Stimulated activated CD4-positive, alpha-beta T cell treated with anti-CD3 and anti-CD28 coated beads, Interleukin-1b, Interleukin-23, amount 100 ng/mL, for 4 hours (primary cell): ENCODE results near the gene TBL1XR1.
"Not testable (repeated sequence)": the region's sequence is repeated elsewhere in the genome, so short reads cannot be mapped to it uniquely, and the experiment has no call there.

Source experiments
- DNase-seq, 2 donors: peaks; one replicate each; pipeline ENCODE4 v3.0.0-alpha.2; 2020; ENCODE audit warnings: low read depth in 2 of 2

TBL1XR1 gene

DNA sequence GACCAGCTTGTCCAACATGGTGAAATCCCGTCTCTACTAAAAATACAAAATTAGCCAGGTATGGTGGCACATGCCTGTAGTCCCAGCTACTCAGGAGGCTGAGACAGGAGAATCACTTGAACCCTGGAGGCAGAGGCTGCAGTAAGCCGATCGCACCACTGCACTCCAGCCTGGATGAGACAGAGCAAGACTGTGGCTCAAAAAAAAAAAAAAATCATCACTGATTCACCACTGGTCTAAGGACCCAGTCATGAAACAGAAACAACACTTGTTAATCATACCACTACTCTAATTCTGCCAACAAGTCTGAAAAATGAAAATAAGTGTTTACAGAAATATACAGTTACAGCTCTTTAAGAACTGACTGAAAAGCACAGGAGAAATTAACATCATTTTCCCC, 12.7 kb downstream of the TBL1XR1 start:
- DNase-seq, result not testable (repeated sequence)

DNA sequence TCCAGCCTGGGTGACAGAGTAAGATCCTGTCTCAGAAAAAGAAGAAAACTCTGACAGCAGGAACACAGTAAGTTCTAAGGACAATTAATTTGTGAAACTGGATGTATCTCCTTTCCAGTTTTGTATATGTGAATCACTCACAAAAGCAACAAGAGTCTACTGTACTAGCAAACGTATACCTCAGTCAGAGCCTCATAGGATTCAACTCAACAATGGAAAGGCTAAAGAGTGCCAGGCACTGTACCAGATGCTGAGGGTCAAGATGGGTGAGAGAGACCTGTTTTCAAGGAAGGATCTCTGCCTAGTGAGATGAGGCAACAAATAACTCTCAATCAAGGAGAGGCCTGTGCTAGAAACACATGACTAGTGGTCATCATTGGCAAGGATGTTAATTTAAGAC, 14.9 kb downstream of the TBL1XR1 start:
- no peak for DNase-seq

DNA sequence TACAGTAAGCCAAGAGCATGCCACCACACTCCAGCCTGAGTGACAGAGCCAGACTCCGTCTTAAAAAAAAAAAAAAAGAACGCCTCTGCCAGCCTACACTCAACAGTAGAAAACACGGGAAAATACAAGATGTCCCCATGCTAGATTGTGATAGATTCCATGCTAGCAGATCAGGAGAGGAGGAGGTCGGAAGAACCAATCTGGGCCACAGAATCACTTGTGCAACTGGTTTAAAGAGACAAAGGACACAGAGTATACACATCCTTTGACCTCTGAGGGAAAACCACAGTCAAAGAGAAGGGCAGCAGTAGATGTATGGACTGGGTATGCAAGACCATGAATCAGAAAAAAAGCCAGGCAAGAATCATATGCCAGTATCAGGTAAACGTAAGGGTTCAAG, 15.9 kb downstream of the TBL1XR1 start:
- no peak for DNase-seq

DNA sequence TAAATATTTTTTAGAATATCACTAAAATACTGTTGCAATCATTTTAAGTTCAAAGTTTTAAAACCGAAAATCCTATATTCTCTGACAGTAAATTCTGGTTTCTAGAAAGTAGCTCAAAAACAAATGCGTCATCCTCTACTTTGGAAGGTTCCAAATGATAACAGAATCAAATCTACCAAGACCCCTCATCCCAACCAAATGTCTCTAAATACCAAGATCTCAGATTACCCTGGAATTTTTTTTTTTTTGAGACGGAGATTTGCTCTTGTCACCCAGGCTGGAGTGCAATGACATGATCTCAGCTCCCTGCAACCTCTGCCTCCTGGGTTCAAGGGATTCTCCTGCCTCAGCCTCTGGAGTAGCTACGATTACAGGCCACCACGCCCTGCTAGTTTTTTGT, 16.8 kb downstream of the TBL1XR1 start:
- DNase-seq, result no peak

DNA sequence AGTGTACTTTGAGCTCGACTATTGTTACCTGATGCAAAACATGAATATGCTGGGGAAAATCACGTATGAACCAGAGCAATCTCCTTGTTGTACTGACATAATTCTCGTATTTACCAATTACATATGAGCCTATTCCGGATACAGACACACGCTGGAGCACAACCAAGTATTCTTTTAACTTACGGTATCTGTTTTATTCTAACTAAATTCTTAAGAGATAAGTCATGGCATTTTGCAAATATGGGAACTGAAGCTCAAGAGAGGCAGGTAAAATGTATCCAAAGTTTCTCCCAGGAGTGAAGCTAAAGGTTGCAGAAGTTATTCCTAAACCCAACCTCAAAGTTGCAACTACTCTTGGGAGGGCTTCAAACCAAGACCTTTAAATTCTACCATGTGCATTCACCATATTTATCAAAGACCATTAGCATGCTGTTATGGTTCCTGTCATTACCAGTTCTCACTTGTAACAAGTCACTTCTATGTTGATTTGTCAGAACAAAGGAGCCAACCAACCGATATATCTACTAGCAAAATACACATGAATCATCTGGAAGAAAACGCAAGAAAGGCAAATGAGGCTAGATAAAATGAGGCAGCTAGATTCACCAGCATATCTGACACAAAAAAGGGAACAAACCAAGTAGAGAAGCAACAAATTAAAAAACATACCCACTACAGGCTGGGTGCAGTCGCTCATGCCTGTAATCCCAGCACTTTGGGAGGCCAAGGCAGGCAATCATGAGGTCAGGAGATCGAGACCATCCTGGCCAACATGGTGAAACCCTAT, 17.8 kb downstream of the TBL1XR1 start:
- DNase-seq, result no peak

DNA sequence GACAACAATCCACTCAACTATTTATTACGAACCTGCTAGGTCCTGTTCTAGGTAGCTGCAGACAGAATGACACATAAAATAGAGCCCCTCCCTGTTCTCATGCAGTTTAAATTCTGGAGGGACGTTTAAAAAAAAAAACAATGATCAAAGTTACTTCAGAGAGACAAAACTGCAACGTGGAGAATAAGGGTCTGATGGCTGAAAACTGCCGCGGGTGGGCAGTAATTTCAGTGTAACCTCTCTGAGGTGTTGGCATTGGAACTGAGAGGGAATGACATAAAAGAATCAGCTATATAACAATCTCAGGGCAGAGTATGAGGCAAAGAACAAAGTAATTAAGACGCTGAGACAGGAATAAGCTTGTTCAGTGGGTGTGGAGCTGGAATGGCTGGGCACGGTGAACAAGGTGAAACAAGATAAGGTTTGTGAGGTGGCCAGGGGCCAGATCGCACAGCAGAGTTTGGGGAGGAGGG, 19.5 kb downstream of the TBL1XR1 start:
- DNase-seq, result no peak

DNA sequence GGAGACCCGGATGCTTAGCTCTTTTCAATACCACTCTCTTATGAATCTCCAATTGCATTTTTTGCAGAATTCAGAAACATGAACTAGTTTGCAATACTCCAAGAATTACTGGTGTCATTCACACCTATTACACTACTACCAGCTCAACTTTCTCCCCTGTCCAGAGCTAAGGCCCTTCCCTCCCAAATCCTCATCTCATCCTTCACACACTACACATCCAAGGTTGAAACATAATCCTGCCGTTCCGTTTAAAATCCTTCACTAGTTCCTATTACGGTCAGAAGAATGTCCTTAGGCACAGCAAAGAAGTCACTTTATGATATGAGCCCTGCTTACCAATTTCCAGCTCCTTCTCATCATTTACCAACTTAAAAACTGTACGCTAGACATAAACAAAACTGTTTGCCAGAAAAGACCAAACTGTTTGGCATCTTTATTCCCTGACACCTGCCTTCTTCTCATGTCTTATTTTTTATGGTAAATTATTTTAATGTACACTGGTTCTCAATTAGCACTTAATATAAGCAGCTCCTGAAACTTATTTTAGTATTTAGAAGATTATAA, 22.6 kb downstream of the TBL1XR1 start:
- no peak for DNase-seq

DNA sequence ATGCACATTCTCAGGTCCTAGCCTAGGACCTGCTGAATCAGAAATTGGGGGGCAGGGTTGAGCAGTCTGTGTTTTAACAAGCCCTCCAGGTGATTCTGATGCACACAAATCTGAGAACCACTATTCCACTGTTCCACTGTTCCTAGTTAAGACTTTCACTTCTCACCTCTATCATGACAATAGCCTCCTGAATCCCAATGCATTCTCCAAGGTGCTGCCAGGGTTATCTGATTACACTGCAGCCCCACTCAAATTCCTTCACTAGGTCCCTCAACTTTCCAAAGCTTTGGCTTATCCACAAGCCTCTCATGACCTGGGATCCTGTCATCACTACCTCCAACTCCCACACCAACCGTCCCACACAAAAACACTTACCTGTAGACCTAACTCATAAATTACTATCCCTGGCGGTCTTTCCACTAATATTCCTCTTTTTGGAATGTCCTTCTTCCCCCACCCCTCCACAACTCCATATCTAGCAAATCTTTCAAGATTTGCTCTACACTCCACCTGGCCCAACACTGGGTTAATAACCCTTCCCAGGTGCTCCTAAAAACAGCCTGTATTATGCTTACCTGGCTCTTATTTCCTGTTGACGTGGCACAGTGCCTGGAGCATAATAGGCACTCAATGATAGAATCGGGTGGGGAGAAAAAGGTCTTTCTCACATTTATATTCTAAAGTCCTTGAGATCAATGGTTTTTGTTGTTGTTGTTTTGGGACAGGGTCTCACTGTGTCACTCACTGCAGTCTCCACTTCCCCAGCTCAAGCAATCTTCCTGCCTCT, 27.2 kb downstream of the TBL1XR1 start:
- no peak for DNase-seq

DNA sequence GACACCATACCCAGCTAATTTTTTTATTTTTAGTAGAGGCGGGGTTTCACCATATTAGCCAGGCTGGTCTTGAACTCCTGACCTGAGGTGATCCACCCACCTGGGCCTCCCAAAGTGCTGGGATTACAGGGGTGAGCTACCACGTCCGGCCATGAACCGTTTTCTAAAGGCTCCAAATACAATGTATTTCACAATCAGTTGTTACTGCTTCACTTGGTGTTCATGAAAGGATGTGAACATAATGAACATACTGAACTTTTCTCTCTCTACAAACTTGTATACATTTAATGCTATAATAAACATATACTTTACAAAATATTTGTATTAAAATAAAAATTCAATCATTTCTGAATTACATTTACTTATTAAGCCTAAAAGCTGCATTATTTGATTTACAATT, 28.9 kb downstream of the TBL1XR1 start:
- DNase-seq, result no peak

DNA sequence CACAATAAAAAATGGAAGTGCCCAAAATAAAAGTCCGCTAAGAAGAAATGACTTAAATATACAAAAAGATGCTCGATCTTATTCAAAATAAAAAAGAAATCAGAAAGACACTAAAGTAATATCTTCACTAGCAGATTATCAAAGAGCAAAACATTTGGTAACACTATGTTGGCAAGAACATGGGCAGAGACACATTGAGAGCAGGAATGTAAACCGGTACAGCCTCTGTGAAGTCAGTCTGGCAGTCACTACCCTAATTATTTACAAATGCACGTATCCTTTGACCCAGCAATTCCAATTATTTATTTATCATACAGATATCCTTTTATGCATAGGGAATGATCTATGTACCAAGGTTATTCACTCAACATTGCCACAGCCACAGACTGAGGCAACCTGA, 34.5 kb downstream of the TBL1XR1 start:
- DNase-seq, result no peak

DNA sequence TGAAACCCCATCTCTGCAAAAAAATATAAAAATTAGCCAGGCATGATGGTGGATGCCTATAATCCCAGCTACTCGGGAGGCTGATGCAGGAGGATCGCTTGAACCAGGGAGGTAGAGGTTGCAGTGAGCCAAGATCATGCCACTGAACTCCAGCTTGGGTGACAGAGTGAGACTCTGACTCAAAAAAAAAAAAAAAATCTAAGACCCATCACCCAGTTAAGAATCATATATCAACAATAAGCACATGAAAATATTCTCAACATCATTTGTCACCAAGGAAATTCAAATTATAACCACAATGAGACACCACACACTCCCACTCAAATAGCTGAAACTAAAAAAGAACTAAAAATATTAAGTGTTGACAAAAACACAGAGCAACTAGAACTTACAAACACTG, 35.7 kb downstream of the TBL1XR1 start:
- not testable (repeated sequence) for DNase-seq

DNA sequence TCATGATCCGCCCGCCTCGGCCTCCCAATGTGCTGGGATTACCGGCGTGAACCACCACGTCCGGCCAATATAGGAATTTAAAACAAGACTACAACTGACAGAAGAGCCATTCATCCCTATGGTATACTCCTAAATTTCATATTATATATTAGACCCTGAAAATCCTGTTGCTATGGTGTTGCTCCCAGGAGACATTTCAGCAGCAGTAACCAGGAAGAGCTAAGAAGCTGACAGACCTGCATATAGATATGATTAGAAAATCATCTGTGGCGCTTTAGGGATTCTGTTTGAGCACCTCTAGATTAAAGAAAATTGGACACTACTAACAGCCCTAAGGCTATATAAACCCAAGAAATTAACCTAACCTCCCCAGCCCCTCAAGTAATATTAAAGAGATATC, 38.8 kb downstream of the TBL1XR1 start:
- DNase-seq, result no peak

DNA sequence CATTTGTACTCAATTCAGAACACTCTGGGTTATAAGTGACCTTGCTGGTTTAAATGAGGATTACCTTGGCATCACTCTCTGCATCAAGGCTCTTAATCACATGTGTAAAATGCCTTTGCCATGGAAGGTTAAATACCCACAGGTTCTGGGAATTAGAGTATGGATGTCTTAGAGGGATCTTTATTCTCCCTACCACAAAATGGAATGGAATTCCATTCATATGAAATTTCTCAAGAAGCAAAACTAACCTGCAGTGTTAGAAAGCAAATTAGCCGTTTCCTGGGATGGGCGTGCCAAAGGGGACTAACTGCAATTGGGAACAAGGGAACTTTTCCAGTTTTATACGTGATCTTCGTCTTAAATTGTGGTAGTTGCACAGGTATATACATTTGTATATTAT, 39.8 kb downstream of the TBL1XR1 start:
- no peak for DNase-seq

DNA sequence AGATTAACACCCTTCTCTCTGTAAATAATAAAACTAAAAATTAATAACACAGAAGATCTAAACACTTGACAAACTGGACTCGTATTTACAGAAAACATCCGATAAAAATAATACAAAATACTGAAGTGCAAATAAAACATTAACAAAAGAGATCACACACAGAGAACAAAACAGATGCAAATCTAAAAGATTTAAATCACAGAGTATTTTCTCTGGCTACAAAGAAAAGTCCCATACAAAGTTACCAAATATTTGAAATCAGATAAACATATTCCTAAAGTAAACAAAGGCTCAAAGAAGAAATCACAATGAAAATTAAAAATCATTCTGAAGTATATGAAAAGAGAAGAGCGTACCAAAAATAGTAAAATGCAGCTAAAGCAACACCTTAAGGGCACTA, 42.5 kb downstream of the TBL1XR1 start:
- DNase-seq, result no peak

DNA sequence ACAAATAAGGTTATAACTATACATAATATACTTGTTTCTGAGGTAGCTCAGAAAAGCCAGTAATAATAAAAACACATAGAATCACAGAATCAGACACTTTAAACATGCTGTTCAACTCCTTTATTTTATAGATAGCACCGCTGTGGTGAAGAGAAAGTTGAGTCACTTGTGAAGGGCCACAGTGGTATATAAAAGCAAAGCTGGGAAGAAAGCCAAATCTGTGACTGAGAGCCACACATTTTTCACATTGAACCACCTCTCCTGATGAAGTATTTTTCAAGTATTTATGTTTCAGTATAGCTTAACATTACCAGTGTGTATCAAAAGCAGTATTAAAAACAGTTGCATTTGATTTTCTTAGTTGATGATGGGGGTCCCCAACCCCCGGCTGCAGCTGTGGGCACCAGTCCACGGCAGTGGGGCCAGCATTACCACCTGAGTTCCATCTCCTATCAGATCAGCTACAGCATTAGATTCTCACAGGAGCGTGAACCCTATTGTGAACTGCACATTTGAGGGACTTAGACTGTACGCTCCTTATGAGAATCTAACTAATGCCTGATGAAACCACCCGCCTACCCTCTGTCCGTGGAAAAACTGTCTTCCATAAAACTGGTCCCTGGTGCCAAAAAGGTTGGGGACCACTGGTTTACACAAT, 46.2 kb downstream of the TBL1XR1 start:
- DNase-seq, result no peak

DNA sequence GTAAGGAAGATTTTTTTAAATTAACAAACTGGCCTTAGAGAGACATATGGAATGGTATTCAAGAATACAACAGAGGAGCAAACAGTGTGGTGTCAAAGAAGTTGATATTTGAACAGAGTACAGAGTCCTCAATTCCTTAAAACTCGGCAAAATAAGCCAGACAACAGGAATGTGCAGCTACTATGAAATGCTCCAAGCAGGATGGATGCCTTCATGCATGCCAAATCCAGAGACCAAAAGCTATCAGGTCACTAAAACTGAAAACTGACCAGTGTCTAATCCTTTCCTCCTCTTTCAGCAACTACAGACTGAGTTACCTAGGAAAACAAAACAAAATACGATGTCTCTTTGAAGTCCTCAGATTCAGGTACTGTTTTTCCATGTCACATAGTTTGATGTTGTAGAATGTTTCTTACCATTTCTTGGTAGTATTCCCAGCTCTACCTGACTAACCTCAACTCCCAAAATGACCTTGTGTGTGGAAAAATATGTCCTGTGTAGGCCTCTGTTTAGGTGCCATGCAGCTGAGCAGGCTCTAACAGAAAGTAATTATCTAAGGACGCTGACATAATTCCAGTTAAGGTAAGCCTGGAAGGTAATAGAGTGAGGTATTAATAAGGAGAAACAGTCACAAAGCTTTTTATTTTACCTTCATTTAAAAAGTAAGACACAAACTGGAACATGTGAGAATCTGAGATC, 46.9 kb downstream of the TBL1XR1 start:
- DNase-seq, result no peak

DNA sequence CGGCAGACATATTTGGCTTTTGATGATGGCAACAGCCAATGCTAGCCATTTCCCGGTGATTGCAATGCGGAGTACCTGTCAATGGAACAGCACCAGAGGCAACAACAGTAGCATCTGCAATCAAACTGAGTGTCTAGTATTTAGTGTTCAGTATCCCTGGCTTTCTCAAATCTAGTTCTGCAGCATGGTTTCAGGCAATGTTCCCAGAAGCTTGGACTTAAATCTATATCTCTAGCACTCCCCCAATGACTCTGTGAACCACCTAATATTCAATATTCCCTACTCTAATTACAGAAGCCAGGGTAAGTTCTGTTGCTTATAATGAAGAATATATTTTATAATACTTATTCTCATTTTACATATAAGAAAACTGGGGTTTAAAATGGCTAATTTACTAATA, 48.2 kb downstream of the TBL1XR1 start:
- no peak for DNase-seq

DNA sequence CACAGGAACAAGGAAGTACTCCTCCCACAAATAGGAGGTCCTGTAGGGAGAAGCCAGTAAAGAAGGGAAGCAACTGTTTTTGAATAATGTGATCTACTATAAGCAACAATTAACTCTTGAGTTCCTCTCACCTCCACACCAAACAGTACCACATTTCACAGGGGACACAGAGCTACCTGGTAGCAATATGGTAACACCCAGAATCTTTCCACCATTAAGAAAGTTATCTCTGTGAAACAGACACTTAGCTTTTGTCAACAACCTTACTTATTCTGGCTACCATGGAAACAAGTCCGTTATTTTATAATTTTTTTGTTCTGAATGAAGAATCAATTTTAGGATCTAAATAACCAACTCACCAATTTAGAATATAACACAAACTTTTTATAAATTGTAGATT, 49.5 kb downstream of the TBL1XR1 start:
- no peak for DNase-seq

DNA sequence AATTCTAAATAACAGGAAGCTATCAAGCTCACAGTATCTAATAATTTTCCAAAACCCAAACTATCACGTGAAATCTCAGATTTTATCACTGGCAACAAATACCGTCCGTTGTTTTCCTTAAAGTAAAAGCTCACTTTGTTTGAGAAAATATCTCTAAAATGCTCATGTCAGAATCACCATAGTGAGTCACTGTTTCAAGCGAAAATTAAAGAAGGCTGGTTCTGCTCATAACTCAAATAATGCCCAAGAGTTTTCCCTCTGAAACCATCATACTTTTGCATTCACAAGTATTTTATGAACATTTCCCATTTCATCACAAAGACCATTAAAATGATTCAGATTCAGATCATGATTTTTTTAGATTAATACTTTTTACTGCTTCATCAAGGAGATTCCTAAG, 50.6 kb downstream of the TBL1XR1 start:
- DNase-seq, result no peak

DNA sequence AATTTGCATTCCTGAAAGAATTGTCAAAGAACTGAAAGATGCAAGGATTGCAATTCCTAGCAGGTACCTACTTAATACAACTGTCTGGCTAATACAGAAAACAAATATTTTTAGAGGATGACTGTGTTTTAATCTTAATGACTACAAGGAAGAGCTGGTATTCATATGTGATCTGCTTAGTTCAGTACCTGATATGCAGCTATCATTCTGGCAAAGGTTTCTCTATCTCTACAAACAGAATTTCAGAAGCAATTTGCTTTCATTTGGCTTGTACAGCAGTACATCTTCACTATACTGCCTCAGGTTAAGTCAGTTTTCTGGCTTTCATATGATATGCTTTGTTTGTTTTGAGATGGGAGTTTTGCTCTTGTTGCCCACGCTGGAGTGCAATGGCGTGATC, 51.3 kb downstream of the TBL1XR1 start:
- DNase-seq, result no peak

DNA sequence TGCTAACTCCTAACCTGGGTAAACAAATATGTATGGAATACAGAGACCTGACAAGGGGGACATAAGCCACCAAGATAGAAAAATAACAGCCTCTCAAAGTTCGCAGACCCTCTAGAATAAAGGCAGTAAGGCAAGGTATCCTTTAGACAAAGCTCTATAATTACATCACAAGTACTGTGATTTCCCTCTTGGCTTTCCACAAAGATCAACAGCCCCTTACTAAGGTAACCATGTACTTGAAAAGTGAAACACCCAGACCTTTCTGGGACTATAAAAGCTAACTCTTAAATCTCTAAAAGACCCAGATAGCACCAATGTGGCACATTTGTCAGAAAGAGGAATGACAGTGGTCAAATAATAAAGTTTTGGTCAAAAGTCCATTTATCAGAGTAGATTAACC, 51.9 kb downstream of the TBL1XR1 start:
- DNase-seq, result no peak

DNA sequence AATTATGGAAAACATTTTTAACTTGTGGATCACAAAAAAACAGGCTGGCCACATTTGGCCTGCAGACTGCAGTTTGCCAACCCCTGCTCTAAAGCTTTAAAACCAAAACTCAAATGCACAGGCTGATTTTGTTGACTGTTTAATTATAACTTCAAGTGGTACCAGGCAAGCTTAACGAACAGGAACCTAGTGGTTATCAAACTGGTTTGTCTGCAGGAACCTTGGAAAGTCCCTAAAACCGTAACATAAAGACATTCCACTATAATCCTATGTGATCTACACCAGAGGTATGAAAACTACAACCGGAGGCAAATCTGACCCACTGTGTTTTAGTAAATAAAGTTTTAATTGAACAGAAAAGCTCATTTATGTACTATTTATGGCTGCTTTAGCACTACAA, 52.4 kb downstream of the TBL1XR1 start:
- no peak for DNase-seq
